K562 (cell line): ENCODE results near the gene PNPO. TPM values are rescaled to one million over a fixed set of nuclear protein-coding genes. Genes with fewer than 3 reads are reported as not detected.

Experiments
- ATAC-seq: fragments of 200-7000 bp; cut with Tn5 transposase; 3 replicates; pipeline ENCODE4 v1.9.1; 2020; ENCODE audit warnings: moderate library complexity
- BruUV-seq: library from RNA; stranded (reverse); fragments of 400-500 nt; replicated peaks from 2 replicates; lab custom pipeline; 2021; lab: Mats Ljungman, UMichigan
- CTCF ChIA-PET: fragments of 300-600 bp; formaldehyde crosslinking; extraction: SDS; loops from one replicate; lab custom pipeline; 2021; ENCODE audit warnings: low intra/inter-chr PET ratio; lab: Yijun Ruan, JAX
- POLR2A ChIA-PET: fragments of 300-600, 350-650 bp; sonication (Branson Sonifier 250); formaldehyde crosslinking; extraction: SDS; loops from one replicate; lab custom pipeline; 2021; ENCODE audit warnings: antibody characterized with exemption, inconsistent platforms; lab: Yijun Ruan, JAX
- DNase-seq, 4 experiments: peaks; one replicate each; pipeline versions ENCODE4 v3.0.0 to v3.0.0-alpha.2; 2011 to 2018; ENCODE audit warnings: low spot score in 3 of 4, mixed read lengths in 3 of 4; ENCODE audit errors: extremely low read depth in 1 of 4
- FAIRE-seq: peaks from 2 replicates; lab custom pipeline; 2011; peaks lifted over from hg19 to GRCh38; lab: Jason Lieb, UNC
- H2AFZ ChIP-seq: 2 replicates; pipeline ENCODE4 v1.6.0; 2011; ENCODE audit warnings: low read depth, low read length, control low read depth, inconsistent platforms
- H3K27ac ChIP-seq: fragments of 200-600 bp; 3 replicates; pipeline ENCODE4 v1.8.0; 2011; ENCODE audit warnings: low read depth, mild to moderate bottlenecking, control low read depth, inconsistent platforms, low read length, moderate library complexity, mixed read lengths; ENCODE audit errors: extremely low read depth
- H3K27me3 ChIP-seq, 2 experiments: fragments of 300-600 bp in 1 of 2; 2 replicates in 1 of 2; 3 replicates in 1 of 2; pipeline versions ENCODE4 v1.6.0 to v1.8.0; 2011; ENCODE audit warnings: inconsistent platforms in 2 of 2, low read length in 2 of 2, mild to moderate bottlenecking in 1 of 2, mixed read lengths in 1 of 2, moderate library complexity in 1 of 2; ENCODE audit not compliant: control insufficient read depth in 2 of 2, insufficient read depth in 2 of 2
- H3K36me3 ChIP-seq: fragments of 300-600 bp; 3 replicates; pipeline ENCODE4 v1.8.0; 2011; ENCODE audit warnings: mild to moderate bottlenecking, low read length, inconsistent platforms; ENCODE audit not compliant: control insufficient read depth, insufficient read depth
- H3K4me1 ChIP-seq, 2 experiments: fragments of 200-600 bp in 1 of 2; replicated peaks in 1 of 2; 2 replicates in 1 of 2; 3 replicates in 1 of 2; pipeline versions ENCODE4 v1.5.1 to v1.8.0; 2011; ENCODE audit warnings: inconsistent platforms in 2 of 2, low read length in 2 of 2, mild to moderate bottlenecking in 1 of 2, mixed read lengths in 1 of 2, moderate library complexity in 1 of 2; ENCODE audit not compliant: control insufficient read depth in 2 of 2, insufficient read depth in 2 of 2
- H3K4me2 ChIP-seq: 2 replicates; pipeline ENCODE4 v1.6.1; 2011; ENCODE audit warnings: low read length, control low read depth, inconsistent platforms, mixed read lengths; ENCODE audit not compliant: insufficient read depth
- H3K4me3 ChIP-seq: fragments of 200-600 bp; sonication (generic), shearing (Covaris generic); 2 replicates; pipeline ENCODE4 v1.5.1; 2016; ENCODE audit warnings: control low read depth, inconsistent platforms
- H3K79me2 ChIP-seq: fragments of 200-600 bp; 3 replicates; pipeline ENCODE4 v1.8.0; 2011; ENCODE audit warnings: low read length, inconsistent platforms; ENCODE audit not compliant: control insufficient read depth, insufficient read depth
- H3K9ac ChIP-seq, 2 experiments: 2 replicates each; pipeline versions ENCODE4 v1.6.0 to v1.6.1; 2011; ENCODE audit warnings: low read depth in 2 of 2, low read length in 2 of 2, control low read depth in 1 of 2, inconsistent platforms in 1 of 2, mild to moderate bottlenecking in 1 of 2, mixed read lengths in 1 of 2; ENCODE audit not compliant: insufficient read depth in 1 of 2
- H3K9me1 ChIP-seq: one replicate; pipeline ENCODE4 v1.6.0; 2011; ENCODE audit warnings: inconsistent platforms, mild to moderate bottlenecking, low read length, moderate library complexity; ENCODE audit not compliant: control insufficient read depth, insufficient read depth
- H3K9me3 ChIP-seq: replicated peaks from 2 replicates; pipeline ENCODE4 v1.5.1; 2011; ENCODE audit warnings: low read depth, low read length, inconsistent platforms; ENCODE audit not compliant: control insufficient read depth, insufficient read depth
- H4K20me1 ChIP-seq: replicated peaks from 2 replicates; pipeline ENCODE4 v1.6.1; 2011; ENCODE audit warnings: low read length, inconsistent platforms, mixed read lengths; ENCODE audit not compliant: control insufficient read depth, insufficient read depth
- BCL6 ChIP-seq: fragments of 250-450 bp; sonication (Bioruptor Pico); IDR thresholded peaks from 2 replicates; pipeline ENCODE4 v1.4.0; 2020
- EGR1 ChIP-seq: fragments of 450-650 bp; conservative IDR thresholded peaks from 2 replicates; pipeline ENCODE4 v1.6.1; 2017; ENCODE audit warnings: mild to moderate bottlenecking
- FUS ChIP-seq: fragments of 200-400 bp; formaldehyde crosslinking; optimal IDR thresholded peaks from 2 replicates; pipeline ENCODE3; 2017; ENCODE audit warnings: low read depth, low read length
- MCM7 ChIP-seq, 2 experiments: fragments of 450-650 bp; IDR thresholded peaks; 2 replicates each; pipeline ENCODE4 v1.6.1; 2016 to 2018
- POLR2G ChIP-seq: fragments of 200-400 bp; formaldehyde crosslinking; IDR thresholded peaks from 2 replicates; pipeline ENCODE4 v1.6.1; 2017; ENCODE audit warnings: low read depth, mild to moderate bottlenecking, antibody characterized with exemption, low read length, moderate library complexity
- RBFOX2 ChIP-seq: fragments of 200-400 bp; formaldehyde crosslinking; IDR thresholded peaks from 2 replicates; pipeline ENCODE4 v1.6.1; 2017; ENCODE audit warnings: low read depth, mild to moderate bottlenecking, low read length, moderate library complexity
- TCF7L2 ChIP-seq: fragments of 150-350 bp; IDR thresholded peaks from 2 replicates; pipeline ENCODE4 v1.6.1; 2016; ENCODE audit warnings: low read depth, mild to moderate bottlenecking, low read length, moderate library complexity
- ZBTB8A ChIP-seq: fragments of 450-650 bp; IDR thresholded peaks from 2 replicates; pipeline ENCODE4 v1.6.1; 2018; ENCODE audit warnings: mild to moderate bottlenecking, moderate library complexity; ENCODE audit not compliant: partially characterized antibody
- WGBS: fragments of 100-300 bp; shearing (Covaris generic); methylation state at CpG from one replicate; pipeline ENCODE4 v1.1.6; 2016; ENCODE audit warnings: low coverage, mixed read lengths; ENCODE audit not compliant: insufficient coverage; ENCODE audit errors: missing lambda C conversion rate; 5-methylcytosine and 5-hydroxymethylcytosine counted together
- in situ Hi-C: fragments of 300-500 bp; cut with MboI; formaldehyde crosslinking; loops from 4 replicates; pipeline ENCODE4 v1.15.0; 2018; ENCODE audit warnings: inconsistent platforms, mixed read lengths
- intact Hi-C: fragments of 100-400 bp; cut with micrococcal nuclease; formaldehyde crosslinking; loops from 2 replicates; pipeline ENCODE4 v1.14.2; 2022
- polyA plus RNA-seq, 8 experiments: library from polyadenylated mRNA; depleted of rRNA in 4 of 8; stranded (reverse) in 5 of 8; unstranded in 3 of 8; fragments of >200 nt; fragmentation: Nextera tagmentation in 2 of 8; fragmentation: Illumina TruSeq in 1 of 8; extraction: Ambion mirVana in 2 of 8; extraction: Trizol in 1 of 8; gene quantifications; 2 replicates each; pipeline versions ENCODE4 v1.2.1 to v1.2.3, GENCODE V29; 2011 to 2014; ENCODE audit warnings: inconsistent platforms in 1 of 8, missing spikeins in 1 of 8
- total RNA-seq, 7 experiments: library from RNA; depleted of rRNA in 6 of 7; stranded (reverse); fragments of >200 nt in 6 of 7; fragmentation: Illumina TruSeq in 2 of 7; extraction: Trizol in 2 of 7; gene quantifications; 2 replicates each; pipeline versions ENCODE4 v1.2.1 to v1.2.3, GENCODE V29; 2011 to 2021; ENCODE audit warnings: low replicate concordance in 1 of 7
- TF ChIP-seq, protein P1 (sequence below): sonication (generic); formaldehyde crosslinking; IDR thresholded peaks from 2 replicates; pipeline ENCODE4 v1.8.1; 2023; ENCODE audit warnings: mild to moderate bottlenecking, missing genetic modification reagents

Gene PNPO
- total and polyA plus RNA-seq, 9 of the 15 experiments (the other 6 are each of a cell fraction or from before 2014, with no cell fraction given): 16.6 to 39.0 (median 27.4) TPM

- TF ChIP-seq, protein P1, sequence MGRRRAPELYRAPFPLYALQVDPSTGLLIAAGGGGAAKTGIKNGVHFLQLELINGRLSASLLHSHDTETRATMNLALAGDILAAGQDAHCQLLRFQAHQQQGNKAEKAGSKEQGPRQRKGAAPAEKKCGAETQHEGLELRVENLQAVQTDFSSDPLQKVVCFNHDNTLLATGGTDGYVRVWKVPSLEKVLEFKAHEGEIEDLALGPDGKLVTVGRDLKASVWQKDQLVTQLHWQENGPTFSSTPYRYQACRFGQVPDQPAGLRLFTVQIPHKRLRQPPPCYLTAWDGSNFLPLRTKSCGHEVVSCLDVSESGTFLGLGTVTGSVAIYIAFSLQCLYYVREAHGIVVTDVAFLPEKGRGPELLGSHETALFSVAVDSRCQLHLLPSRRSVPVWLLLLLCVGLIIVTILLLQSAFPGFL (CRISPR knock-in tag): no peak
- TF ChIP-seq ZBTB8A (no peak), TCF7L2 (no peak), FUS (no peak), EGR1 (no peak)
Observed at GRCh38 chr17:47915776-47916398, 25.5 kb upstream of the PNPO start (continued).

- DNase-seq: no peak
- no peaks in the 10 kb centered on the region for H3K79me2 ChIP-seq
- in situ Hi-C loops (no loop called here), intact Hi-C loops (no loop called here)
- peaks cover 22% of the 10 kb centered on the region; the same call in 2 of the 3 replicates for H3K36me3 ChIP-seq
- H4K20me1 ChIP-seq: no peaks in the 10 kb centered on the region
- H2AFZ ChIP-seq: no peak overlapping the region
- H3K9me1 ChIP-seq: peaks cover 1% of the 10 kb centered on the region
- no peak for ATAC-seq
- WGBS: 82% methylated on average over 11 of the region's 19 CpGs
- no peaks in the 10 kb centered on the region for H3K9me3 ChIP-seq
- H3K9ac ChIP-seq: no peak overlapping the region; a peak in 1 of 4 replicates
- TF ChIP-seq MCM7 (IDR thresholded peaks at IDR 0.05) (no peak), BCL6 (CRISPR knock-in tag) (no peak), POLR2G (0 out of 2 replicates have a peak, but pooled peaks have one; percentile 44), RBFOX2 (0 out of 2 replicates have a peak, but pooled peaks have one; percentile 14)
- ChIA-PET CTCF (no interaction called here), POLR2A (interaction anchor here (0.7 to 1.0 kb wide), 3 partner anchors 11 to 67 kb away, joined by 3 to 4 read pairs (median 3); no protein-coding TSS in a partner anchor)
- TSS peak; percentile 46 for BruUV-seq
- no peaks in the 10 kb centered on the region for H3K27me3 ChIP-seq
- H3K4me2 ChIP-seq: no peak overlapping the region
- H3K27ac ChIP-seq: no peak overlapping the region
- no peak overlapping the region for H3K4me3 ChIP-seq
- FAIRE-seq: no peak
- no peaks in the 10 kb centered on the region for H3K4me1 ChIP-seq
Observed at GRCh38 chr17:47916489-47917208, 24.7 kb upstream of the PNPO start.
